Kidney (tissue), 14 donors: ENCODE results near the gene DCP1A. TPM values are rescaled to one million over a fixed set of nuclear protein-coding genes. Genes with fewer than 3 reads are reported as not detected.

Experiments used
- DNase-seq, 5 donors: peaks; one replicate each; pipeline ENCODE4 v3.0.0-alpha.2; 2013 to 2020
- FAIRE-seq: peaks from 2 replicates; lab custom pipeline; 2012; peaks lifted over from hg19 to GRCh38; lab: Jason Lieb, UNC
- H3K27ac ChIP-seq, 2 donors: one replicate each; pipeline ENCODE4 v1.7.0; 2013; ENCODE audit warnings: low read depth in 2 of 2, low read length in 2 of 2, inconsistent platforms in 1 of 2
- H3K27me3 ChIP-seq: one replicate; pipeline ENCODE4 v1.7.1; 2013; ENCODE audit warnings: low read length, inconsistent platforms; ENCODE audit not compliant: control insufficient read depth, insufficient read depth
- H3K36me3 ChIP-seq, 3 donors: one replicate each; pipeline versions ENCODE4 v1.7.0 to v1.7.1; 2013; ENCODE audit warnings: low read length in 3 of 3, control low read depth in 1 of 3, inconsistent platforms in 1 of 3; ENCODE audit not compliant: insufficient read depth in 3 of 3, control insufficient read depth in 2 of 3
- H3K4me1 ChIP-seq, 3 donors: one replicate each; pipeline versions ENCODE4 v1.7.0 to v1.7.1; 2013; ENCODE audit warnings: low read length in 3 of 3, inconsistent platforms in 1 of 3, low read depth in 1 of 3; ENCODE audit not compliant: control insufficient read depth in 2 of 3, insufficient read depth in 2 of 3
- H3K4me3 ChIP-seq, 3 donors: one replicate each; pipeline versions ENCODE4 v1.7.0 to v1.8.1; 2013; ENCODE audit warnings: low read length in 3 of 3, control low read depth in 1 of 3, inconsistent platforms in 1 of 3
- H3K9ac ChIP-seq, 3 donors: one replicate each; pipeline versions ENCODE4 v1.7.0 to v1.7.1; 2013; ENCODE audit warnings: low read length in 3 of 3, control low read depth in 1 of 3, inconsistent platforms in 1 of 3
- H3K9me3 ChIP-seq, 3 donors: one replicate each; pipeline versions ENCODE4 v1.7.0 to v1.7.1; 2013; ENCODE audit warnings: low read length in 3 of 3, control low read depth in 1 of 3, inconsistent platforms in 1 of 3; ENCODE audit not compliant: control insufficient read depth in 2 of 3, insufficient read depth in 1 of 3
- CTCF ChIP-seq: IDR thresholded peaks from 3 replicates; pipeline ENCODE4 v1.5.1; 2012; ENCODE audit warnings: mild to moderate bottlenecking, moderate library complexity, borderline replicate concordance; ENCODE audit not compliant: insufficient read depth; ENCODE audit errors: extremely low read depth
- intact Hi-C: fragments of 100-400 bp; cut with DNase I; formaldehyde crosslinking; loops from one replicate; pipeline ENCODE4 v1.11.1; 2022
- polyA plus RNA-seq: library from polyadenylated mRNA; stranded (reverse); fragments of 350-450 nt; fragmentation: Illumina TruSeq; extraction: RNeasy Lipid Tissue Mini Kit (QIAGEN cat#74804); gene quantifications from one replicate; pipeline ENCODE4 v1.2.3, GENCODE V29; 2014; ENCODE audit warnings: low read depth, low replicate concordance; ENCODE audit not compliant: insufficient read depth
- total RNA-seq: library from RNA; stranded (reverse); fragmentation: NEBNext Ultra II Directional; extraction: Animal tissue kit (Norgen Biotek cat#: 25700); gene quantifications from one replicate; pipeline ENCODE4 v1.2.1, GENCODE V29; 2021
- donor health status: control.
- donor health status: control.
- donor health status: control.
- donor health status: control.
- donor health status: control.
- donor health status: DM: yes; HTN: yes; CAD: no.
- donor health status: Normal renal cell carcinoma (clear cell type).

DCP1A gene
- total and polyA plus RNA-seq, 2 donors from 2014 or later, result 4.9 to 21.0 TPM

GRCh38 chr3:53382106-53382505 is 34.8 kb upstream of the DCP1A start:
- no peak overlapping the region for H3K9ac ChIP-seq
- intact Hi-C loops, result no loop called here
- H3K9me3 ChIP-seq, result no peaks in the 10 kb centered on the region
- no peak for DNase-seq
- no peaks in the 10 kb centered on the region for H3K36me3 ChIP-seq
- no peaks in the 10 kb centered on the region for H3K27me3 ChIP-seq
- no peaks in the 10 kb centered on the region for H3K4me1 ChIP-seq
- H3K27ac ChIP-seq, result no peak overlapping the region
- no peak for TF ChIP-seq CTCF
- FAIRE-seq, result no peak
- H3K4me3 ChIP-seq, result no peak overlapping the region

- H3K27me3 ChIP-seq, result no peaks in the 10 kb centered on the region
- DNase-seq, result no peak
- no peaks in the 10 kb centered on the region for H3K36me3 ChIP-seq
- H3K9ac ChIP-seq, result no peak overlapping the region
- no peaks in the 10 kb centered on the region for H3K9me3 ChIP-seq
- no peak overlapping the region for H3K27ac ChIP-seq
- H3K4me1 ChIP-seq, result no peaks in the 10 kb centered on the region
- intact Hi-C loops, result no loop called here
- H3K4me3 ChIP-seq, result no peak overlapping the region
- FAIRE-seq, result no peak
- TF ChIP-seq CTCF, result no peak
Measured at GRCh38 chr3:53380306-53380705, 33.0 kb upstream of the DCP1A start.

GRCh38 chr3:53379898-53380297 is 32.6 kb upstream of the DCP1A start:
- Histone ChIP-seq H3K27ac (no peak overlapping the region), H3K9ac (no peak overlapping the region), H3K4me1 (no peaks in the 10 kb centered on the region), H3K36me3 (no peaks in the 10 kb centered on the region), H3K9me3 (no peaks in the 10 kb centered on the region), H3K4me3 (no peak overlapping the region), H3K27me3 (no peaks in the 10 kb centered on the region)
- FAIRE-seq, result no peak
- intact Hi-C loops, result no loop called here
- DNase-seq, result no peak
- no peak for TF ChIP-seq CTCF

- H3K4me3 ChIP-seq, result no peak overlapping the region
- no peak overlapping the region for H3K9ac ChIP-seq
- H3K4me1 ChIP-seq, result no peaks in the 10 kb centered on the region
- H3K27me3 ChIP-seq, result no peaks in the 10 kb centered on the region
- intact Hi-C loops, result no loop called here
- TF ChIP-seq CTCF, result no peak
- H3K9me3 ChIP-seq, result no peaks in the 10 kb centered on the region
- DNase-seq, result no peak
- H3K27ac ChIP-seq, result no peak overlapping the region
- H3K36me3 ChIP-seq, result no peaks in the 10 kb centered on the region
- FAIRE-seq, result no peak
Measured at GRCh38 chr3:53377794-53378193, 30.5 kb upstream of the DCP1A start.
